NCI-H2196 treated with DMSO at 0.1 percent for 48 hours (cell line): ENCODE data around the gene FGD4.
"Not testable (repeated sequence)": the region's sequence is repeated elsewhere in the genome, so short reads cannot be mapped to it uniquely, and the experiment has no call there.

Source experiments
- DNase-seq: peaks from one replicate; lab custom pipeline; 2025; ENCODE audit not compliant: unreplicated experiment; lab: John Stamatoyannopoulos, UW

The FGD4 gene

DNA sequence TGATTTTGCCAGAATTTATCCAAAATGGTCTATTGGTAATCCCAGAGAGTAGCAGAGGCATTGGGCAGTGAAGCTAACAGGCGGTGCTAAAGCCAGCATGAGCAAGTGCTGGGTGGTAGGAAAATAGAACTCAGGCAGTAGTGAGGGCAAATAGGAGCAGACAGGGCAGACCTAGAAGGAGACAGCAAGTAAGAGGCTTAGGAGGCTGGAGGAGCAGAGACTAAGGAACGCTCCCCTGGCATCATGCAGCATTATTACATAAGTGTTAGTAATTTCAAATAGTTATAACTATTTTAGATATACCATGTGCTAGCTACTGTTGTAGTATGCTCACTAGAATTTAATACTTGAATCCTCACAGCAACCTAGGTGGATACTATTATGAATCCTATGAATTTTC is 151.7 kb downstream of the FGD4 start:
- DNase-seq = no peak

DNA sequence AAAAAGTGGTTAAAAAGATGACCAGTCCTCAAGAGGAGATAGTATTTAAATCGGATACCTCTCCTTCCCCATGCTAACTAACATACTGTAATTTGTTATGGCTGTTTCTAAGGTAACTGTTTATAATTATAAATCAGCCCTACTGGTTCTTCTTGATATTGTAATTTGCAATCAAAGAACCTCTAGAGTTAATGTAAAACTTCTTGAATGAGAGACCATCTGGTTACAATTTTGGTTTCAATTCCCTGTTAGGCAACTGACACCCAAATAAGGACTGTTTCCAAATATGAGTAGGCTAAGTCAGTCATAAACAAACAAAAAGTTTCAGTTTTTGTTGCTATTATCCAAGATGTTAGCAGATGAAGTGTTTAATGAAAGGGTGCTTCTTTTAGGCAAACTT is 159.5 kb downstream of the FGD4 start:
- DNase-seq = no peak

DNA sequence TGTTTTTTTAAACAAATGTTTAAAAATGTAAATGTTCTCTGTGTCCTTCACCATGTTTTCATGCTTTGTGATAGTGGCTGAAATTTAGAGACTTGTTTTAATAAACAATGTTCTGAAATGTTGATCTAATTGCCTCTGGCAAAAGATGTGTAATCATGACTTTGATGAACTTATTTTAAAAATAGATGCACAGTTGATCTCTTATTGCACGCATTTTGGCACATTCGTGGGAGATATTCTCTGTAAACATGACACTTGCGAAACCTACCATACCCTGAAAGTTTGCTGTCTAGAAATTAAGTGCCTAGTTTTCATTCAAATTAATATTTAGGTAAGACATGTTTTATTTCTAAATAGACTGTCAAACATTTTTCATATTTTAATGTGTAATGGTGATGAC is 160.1 kb downstream of the FGD4 start:
- DNase-seq = no peak

DNA sequence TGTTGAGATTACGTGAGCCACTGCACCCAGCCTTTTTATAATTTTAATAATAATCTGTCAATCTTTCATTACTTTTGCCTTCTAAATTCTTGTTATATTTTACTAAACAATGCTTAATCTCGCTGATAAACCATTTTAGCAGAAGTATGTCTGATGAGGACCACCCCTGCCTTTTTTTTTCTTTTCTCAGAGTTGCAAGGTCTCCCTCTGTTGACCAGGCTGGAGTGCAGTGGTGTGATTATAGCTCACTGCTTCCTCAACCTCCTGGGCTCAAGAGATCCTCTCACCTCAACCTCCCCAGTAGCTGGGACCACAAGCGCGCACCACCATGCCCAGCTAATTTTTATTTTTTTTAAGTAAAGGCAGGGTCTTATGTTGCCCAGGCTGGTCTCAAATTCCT is 161.2 kb downstream of the FGD4 start:
- no peak for DNase-seq

DNA sequence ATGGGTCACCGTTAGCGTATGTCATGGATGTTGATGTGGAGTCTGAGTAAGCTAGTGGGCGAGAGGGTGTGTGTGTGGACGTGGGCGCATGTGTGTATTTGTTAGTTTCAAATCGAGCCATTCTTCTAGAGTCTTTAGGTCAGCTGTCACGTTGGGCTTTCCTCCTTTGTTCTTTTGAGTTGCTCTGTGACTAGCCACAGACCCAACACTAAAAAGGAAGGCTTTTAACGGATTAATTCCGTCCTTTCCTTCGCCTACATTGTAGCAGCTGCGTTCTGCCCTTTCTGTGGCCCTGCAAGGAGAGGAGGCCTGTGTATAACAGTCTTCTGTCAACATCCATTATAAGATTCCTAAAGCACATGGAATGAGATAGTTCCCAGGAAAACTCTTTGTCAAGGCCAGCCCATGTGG is 162.6 kb downstream of the FGD4 start:
- DNase-seq = no peak

DNA sequence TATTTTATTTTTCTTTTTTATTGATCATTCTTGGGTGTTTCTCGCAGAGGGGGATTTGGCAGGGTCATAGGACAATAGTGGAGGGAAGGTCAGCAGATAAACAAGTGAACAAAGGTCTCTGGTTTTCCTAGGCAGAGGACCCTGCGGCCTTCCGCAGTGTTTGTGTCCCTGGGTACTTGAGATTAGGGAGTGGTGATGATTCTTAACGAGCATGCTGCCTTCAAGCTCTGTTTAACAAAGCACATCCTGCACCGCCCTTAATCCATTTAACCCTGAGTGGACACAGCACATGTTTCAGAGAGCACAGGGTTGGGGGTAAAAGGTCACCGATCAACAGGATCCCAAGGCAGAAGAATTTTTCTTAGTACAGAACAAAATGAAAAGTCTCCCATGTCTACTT is 163.1 kb downstream of the FGD4 start:
- DNase-seq = not testable (repeated sequence)

DNA sequence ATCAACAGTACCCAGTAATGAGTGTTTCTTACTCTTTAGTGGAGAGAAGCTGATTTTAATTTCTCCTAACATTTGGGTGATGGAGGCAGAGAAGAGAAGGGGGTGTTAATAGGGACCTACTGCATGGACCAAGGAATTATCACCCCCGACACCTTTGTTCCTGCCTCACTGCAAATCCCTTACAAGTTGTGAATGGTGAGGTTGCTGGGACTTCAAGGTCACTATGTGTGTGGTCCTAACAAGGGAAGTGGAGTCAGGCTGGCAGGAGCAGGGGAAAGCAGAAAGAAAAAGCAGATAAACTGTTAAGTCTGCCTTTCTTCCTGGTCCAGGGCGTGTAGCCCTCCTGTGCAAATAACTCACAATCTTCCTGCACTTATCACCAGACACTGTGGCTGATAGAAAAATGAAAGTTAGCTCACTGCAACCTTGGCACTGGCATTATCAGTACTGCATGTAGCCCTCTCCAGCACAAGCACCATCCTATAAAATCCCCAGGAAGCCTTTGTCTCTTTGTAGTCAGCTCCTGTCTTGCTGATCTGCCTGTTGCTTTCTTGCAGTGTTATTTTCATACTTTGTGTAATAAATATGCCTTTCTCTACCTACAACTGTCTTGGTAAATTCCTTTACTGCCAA is 167.4 kb downstream of the FGD4 start:
- DNase-seq = no peak

DNA sequence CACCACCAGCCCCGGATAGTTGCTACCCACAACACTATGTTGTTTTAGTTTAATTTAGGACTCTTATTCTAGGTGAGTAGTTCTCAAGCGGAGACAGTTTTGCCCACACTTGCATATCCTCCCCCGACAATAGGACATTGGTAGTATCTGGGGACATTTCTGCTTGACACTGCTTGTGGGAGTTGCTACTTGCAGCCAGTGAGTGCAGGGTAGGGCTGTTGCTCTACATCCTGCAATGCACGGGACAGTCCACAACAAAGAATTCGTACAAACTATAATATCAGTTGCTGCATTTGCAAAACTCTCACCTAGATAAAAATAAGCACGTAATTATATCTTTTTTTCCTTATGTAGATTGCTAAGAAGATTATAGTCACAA is 167.9 kb downstream of the FGD4 start:
- DNase-seq = no peak

DNA sequence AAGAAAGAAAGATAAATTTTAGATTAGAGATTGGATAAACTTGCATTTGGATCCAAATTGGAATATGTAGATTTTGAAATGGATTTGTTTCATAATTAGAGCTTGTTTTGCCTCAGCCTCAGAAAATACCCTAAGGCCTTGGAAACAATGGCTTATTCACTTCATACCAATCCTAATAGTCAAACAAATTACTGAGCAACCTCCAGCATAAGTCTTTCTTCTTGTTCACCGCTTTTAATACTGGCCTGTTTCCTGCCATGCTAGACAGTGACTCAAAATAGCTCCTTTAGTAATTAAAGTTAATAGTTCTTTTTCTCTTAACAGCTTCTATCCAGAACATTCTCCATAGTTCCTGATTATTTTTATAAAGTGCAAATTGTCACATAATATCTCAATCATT is 168.9 kb downstream of the FGD4 start:
- no peak for DNase-seq

DNA sequence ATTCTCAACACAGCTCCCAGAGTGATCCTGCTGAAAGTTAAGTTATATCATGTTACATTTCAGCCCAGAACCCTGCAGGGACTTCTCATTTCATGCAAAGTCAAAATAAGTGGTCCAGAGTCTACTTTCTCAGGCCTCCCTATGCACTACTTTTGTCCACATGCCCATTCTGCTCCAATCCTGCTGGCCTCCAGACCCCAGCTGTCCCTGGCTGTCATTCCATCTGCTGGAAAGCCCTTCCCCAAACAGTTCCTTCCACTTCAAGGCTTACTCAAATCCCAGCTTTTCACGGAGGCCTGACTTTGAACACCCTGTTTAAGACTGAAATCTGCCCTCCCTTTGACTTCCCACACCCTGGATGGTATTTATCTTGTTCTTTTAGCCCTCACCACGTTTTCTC is 169.9 kb downstream of the FGD4 start:
- DNase-seq = no peak

DNA sequence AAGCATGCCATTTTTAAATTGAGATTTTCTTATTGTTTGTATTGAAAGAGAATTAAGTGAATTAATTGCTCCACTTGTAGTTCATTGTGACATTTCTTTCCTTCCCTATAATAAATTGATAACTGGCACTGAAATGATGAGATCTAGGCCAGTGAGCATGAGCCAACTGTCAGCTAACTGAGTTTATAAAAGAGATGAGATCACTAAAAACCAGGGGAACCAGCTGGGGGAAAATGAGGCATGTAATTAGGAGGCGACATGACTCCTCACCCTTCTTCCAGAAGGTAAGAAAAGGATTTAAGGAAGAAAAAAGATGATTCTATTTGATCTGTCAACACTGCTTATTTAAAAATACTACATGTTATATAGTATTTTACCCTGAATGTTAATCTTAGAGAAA is 175.2 kb downstream of the FGD4 start:
- DNase-seq = no peak

DNA sequence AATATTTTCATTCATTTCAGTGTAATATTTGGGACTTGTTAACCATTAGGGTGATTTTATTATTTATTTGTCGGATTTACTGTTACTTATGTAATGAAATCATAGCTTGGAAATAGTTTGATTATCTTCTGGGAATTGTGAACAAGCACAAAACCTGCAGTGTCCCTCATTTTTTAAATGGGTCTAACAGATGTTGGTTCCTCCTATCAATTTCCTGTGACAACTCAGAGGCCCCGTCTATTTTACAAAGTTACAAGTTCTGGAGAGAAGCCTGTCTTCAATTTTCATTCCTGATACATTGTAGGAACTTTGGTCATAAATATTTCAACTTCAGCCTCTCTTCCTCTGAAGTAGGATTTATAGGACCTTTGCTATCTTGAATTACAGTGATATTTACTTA is 178.0 kb downstream of the FGD4 start:
- DNase-seq = no peak

DNA sequence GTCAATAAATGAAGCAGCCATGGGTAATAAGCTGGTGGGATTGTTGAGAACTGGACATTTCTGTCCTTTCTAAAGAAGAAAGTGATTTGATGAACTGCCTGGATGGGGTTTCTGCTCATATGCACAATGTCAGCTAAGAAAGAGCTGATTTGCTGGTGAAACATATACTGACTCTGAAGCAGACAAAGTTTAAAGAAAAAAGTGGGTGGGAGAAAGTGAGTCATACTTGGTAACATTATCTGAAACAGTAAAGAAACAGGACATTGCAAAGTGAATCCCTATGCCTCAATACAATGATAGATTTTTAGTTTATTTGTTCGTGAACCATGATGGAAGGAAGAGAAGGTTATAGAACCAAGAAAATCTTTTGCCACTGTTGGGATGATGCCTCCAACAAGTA is 184.2 kb downstream of the FGD4 start:
- DNase-seq = no peak

DNA sequence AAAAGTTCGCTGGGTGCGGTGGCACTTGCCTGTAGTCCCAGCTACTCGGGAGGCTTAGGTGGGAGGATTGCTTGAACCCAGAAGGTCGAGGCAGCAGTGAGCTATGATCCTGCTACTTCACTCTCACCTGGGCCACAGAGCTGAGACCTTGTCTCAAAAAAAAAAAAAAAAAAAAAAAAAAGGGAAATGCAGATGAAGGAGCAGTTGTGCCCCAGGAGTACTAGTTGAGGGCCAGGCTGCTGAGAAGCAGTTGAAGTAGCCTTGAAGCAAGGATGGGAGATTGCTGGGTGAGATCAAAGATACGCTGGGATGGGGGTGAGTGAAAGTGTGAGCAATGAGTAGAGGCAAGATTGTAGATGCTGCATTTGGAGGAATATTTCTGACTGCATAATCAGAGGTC is 186.3 kb downstream of the FGD4 start:
- no peak for DNase-seq

DNA sequence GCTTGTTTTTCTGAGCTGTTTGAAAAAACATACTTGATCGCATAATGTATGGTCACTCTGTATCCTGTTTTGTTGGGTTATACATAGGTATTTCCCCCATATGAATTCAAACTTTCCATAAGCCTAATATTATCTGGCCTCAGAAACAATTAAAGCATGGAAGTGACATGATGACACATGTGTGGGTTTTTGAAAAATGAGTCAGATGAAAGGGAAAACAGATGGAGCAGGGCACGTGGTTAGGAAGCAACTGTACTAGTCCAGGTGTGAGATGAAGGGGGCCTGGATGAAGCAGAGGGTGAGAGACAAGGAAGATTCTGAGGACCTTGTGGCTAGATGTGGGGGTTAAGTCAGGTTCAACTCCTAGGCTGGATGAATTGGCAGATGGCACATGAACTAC is 187.0 kb downstream of the FGD4 start:
- no peak for DNase-seq

DNA sequence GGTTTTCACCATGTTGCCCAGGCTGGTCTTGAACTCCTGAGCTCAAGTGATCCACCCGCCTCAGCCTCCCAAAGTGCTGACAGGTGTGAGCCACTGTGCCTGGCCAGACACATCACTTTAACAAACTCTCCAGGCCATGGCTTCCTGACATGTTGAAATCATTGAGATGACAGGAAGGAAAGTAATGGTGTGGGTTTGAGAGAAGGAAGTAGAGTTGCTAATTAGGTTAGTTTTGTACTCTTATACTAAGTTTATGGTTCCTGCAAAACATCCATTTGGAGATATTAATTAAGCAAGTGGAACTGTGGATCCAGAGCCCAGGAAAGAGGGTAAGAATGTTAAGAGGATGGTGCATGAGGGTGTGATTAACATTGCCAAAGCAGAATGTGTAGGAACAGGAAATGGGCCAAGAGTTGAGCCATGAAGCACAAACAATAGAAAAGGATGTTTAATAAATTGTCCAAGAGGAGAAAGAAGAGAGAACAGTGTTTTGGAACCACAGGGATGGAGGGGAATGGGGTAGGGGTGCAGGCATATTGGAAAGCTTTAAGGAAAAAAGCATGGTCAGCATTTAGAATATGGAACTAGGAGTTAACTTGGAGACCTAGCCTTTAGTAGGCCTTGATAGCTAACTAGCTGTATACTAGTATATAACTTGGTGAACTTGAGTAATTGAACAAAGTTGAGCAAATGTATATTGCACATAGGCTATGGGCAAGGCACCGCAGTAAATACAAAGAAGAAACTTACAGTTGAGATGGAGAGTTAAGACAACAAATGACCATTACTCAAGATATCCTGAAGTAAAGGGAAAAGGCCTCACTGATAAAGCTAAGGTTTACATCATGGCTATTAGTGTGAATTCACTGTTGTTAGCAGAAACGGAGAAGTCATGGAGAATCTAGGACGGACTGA is 188.5 kb downstream of the FGD4 start:
- DNase-seq = no peak

DNA sequence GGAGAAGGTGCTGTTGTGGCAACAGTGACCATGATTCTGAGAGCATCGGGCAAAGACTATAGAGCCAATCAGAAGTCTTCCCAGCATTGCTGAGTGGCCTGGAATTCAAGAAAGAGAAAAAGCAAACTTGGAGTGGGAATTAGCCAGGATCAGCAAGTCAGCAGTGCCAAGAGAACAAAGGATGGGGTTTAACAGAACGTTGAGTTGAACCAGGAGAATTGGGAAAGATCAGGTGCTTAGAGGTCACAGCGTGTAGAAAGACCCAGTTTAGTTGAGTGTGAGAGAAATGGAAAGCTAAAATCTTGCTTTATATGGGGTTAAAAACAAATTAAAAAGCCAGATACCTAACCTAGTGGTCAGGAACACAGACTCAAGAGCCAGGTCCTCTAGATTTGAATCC is 189.2 kb downstream of the FGD4 start:
- DNase-seq = no peak

DNA sequence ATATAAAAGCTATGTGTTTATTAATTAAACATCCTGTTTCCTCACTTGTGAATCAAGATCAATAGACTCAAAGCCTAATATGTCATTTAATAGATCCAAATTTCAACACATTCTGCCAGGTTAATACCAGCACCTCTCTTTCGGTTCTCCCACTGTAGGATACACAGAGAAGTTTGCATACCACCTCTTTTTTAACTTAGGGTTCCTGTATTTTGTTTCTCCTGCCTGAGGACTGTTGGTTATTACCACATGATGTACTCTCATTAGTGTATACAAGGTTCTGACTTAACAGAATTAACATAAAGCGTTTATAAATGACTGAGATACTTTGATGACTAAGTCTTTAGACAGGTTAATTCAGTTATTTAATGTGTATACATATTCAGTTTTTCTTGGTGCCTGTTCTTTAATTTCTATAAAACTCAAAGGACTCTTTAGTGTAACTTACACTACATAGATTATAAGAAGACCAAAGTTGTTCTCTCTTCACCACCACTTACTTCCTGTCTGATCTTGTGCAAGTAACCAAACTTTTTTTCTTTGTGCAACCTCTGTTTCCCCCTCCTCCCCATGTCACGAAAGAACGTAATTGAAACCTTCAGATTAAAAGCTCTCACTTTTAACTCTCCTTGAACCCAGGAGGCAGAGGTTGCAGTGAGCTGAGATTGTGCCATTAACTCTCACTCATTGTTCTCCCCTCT is 190.0 kb downstream of the FGD4 start:
- no peak for DNase-seq

DNA sequence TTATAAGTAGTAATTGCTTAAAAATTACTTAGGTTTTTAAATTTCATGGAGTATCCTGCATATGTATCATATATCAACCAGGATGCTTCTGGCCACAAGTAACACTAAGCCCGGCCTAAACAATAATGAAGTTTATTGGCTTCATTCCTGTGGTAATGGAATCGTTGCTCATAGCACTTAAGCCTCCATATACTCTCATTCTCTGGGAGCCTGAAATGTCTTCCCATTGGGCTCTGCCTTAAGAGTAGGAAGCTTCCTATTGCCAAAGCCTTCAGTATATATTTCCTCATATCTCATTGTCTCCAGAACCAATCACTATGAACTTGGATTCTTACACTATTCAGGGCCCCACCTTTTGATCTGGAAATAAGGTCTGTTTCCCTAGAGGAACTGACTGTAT is 195.9 kb downstream of the FGD4 start:
- DNase-seq = no peak

DNA sequence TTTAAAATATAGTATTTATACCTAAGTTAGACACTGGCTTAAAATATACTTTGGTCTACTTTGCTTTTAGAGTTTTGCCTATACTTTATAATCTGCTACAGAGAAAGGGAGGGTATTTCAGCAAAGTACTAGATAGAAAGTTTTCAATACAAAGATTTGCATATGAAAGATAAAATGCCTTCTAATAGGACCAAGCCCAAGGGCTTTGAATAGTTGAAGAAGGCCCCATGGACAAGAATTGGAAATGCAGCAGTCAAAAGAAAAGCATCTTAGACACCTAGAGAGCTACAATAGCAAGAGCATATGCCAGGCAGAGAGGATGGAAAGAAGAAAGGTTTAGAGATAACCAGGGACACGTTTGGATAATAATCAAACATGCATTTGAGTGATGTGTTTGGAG is 196.7 kb downstream of the FGD4 start:
- no peak for DNase-seq

DNA sequence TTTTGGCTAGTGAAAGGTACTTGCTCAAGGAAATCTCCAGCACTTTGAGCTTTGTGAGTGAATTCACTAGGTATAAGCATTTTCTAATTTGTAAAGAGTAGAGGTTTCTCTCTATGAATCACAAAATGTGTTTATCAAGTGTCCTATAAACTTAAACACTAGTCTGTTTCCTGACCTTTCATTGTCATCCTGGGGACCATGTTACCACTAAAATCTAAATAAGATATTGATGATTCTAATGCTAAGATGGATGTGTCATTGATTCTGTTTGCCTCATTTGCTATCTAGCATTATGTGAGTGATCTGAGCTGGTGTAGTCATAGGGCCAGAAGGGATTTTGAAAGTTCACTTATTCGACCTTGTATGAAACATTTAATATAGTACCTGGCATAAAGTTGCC is 199.3 kb downstream of the FGD4 start:
- DNase-seq = no peak

DNA sequence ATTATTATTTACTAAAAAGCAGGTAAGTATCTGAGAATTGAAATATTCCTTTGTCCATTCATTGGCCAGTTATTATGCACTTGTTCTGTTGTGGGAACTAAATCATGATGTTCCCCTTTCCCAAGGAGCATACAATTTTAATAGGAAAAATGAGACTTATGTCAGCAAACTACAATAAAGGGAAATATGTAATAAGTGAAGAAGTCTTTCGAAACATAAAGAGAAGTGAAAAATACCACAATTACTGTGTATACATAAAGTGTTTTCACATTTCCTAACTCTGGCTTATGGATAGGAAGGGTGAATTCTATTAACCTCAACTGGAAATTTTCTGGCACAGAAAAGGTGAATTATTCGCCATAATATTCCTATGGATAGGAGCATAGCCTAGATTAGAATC is 201.3 kb downstream of the FGD4 start:
- DNase-seq = no peak
